Measurements from ENCODE around the gene SLC26A1.

- TF ChIP-seq POLR2A (IDR thresholded peaks at IDR 0.05) (no peak), CTCF (IDR thresholded peaks at IDR 0.05) (no peak), POLR2AphosphoS5 (IDR thresholded peaks at IDR 0.05; ENCODE audit: insufficient read depth in 1 of 2, low read depth in 1 of 2) (no peak)
These were observed 9.5 kb upstream of the SLC26A1 start for GRCh38 chr4:1002631-1003251.
